ENCODE results near the gene PRPSAP1.

PRPSAP1 gene

DNA sequence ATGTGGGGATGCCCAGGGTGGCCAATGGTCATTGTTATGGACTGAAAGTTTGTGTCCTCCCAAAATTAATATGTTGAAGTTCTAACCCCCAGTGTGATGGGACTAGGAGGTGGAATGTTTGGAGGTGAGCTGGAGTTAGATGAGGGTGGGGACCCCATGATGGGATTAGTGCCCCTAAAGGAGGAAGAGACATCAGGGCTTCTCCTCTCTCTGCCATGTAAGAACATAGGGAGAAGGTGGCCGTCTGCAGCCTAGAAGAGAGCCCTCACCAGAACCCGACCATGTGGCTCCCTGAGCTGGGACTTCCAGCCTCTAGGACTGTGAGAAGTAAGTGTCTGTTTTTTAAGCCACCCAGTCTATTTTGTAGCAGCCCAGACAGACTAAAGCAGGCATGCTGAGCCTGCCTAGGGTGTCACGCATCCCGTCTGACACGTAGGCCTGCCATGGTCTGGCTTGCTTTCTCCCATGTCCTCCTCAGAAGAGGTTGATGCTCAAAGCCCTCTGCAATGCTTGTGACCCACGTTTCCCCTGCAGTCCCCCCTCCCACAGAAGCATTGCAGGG, 4.0 kb upstream of the PRPSAP1 start:
- H3K4me3 ChIP-seq (ENCODE audit: control insufficient read depth in 1 of 7, extremely low read depth in 1 of 7, insufficient read depth in 4 of 7, low read depth in 2 of 7, low read length in 6 of 7) = no peak overlapping the region
- H3K4me1 ChIP-seq (ENCODE audit: control extremely low read depth in 1 of 4, control insufficient read depth in 4 of 4, insufficient read depth in 4 of 4, low read length in 3 of 4) = peaks cover 0 to 19% (median 15%) of the 10 kb centered on the region in 4 experiments
- no peaks in the 10 kb centered on the region for H3K27me3 ChIP-seq (replicated peaks in 2 of 5; ENCODE audit: control insufficient read depth in 4 of 5, insufficient read depth in 5 of 5, low read length in 4 of 5)
- ChIA-PET POLR2A (interaction anchor here (0.6 kb wide), 1 partner anchor 45 kb away, joined by 3 read pairs; no protein-coding TSS in a partner anchor), CTCF (interaction anchor here (1.0 to 1.3 kb wide), 3 partner anchors 23 to 40 kb away, joined by 3 to 5 read pairs (median 4); no protein-coding TSS in a partner anchor)
- H3K9me3 ChIP-seq (ENCODE audit: control extremely low read depth in 1 of 5, control insufficient read depth in 4 of 5, insufficient read depth in 2 of 5, low read depth in 1 of 5, low read length in 4 of 5) = no peaks in the 10 kb centered on the region
- no peak for DNase-seq
- no peaks in the 10 kb centered on the region for H3K36me3 ChIP-seq (ENCODE audit: control insufficient read depth in 4 of 4, insufficient read depth in 4 of 4, low read length in 3 of 4)
- H3K27ac ChIP-seq (ENCODE audit: insufficient read depth in 1 of 2, low read depth in 1 of 2, low read length in 2 of 2, poor library complexity in 1 of 2, severe bottlenecking in 2 of 2) = no peak overlapping the region
- 93% methylated on average over 6 of the region's 6 CpGs for WGBS (ENCODE audit: insufficient coverage)

DNA sequence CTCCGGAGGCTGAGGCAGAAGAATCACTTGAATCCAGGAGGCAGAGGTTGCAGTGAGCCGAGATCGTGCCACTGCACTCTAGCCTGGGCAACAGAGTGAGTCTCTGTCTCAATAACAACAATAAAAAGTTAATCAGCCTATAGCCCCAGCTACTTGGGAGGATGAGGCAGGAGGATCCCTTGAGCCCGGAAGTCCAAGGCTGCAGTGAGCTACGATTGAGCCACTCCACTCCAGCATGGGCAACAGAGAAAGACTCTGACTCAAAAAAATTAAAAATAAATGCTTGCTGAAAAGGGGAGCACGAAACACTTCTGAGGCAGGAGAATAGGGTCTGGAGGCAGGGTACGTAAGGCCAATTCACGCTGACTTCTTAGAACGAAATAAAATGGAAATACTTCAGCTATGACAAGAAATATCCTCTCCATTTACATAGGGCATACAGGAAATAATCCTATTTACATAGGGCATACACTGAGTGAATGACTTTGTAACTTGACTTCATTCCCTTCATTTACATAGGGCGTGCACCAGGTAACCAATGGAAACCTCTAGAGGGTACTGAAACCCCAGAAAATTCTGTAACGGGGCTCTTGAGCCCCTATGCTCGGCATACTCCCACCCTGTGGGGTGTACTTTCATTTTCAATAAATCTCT, 3.2 kb upstream of the PRPSAP1 start:
- WGBS (ENCODE audit: insufficient coverage) = 94% methylated on average over 10 of the region's 12 CpGs
- CTCF ChIA-PET = no interaction called here
- H3K4me3 ChIP-seq (ENCODE audit: control insufficient read depth in 1 of 7, extremely low read depth in 1 of 7, insufficient read depth in 4 of 7, low read depth in 2 of 7, low read length in 6 of 7) = no peak overlapping the region
- peaks cover 0 to 21% (median 17%) of the 10 kb centered on the region in 4 experiments for H3K4me1 ChIP-seq (ENCODE audit: control extremely low read depth in 1 of 4, control insufficient read depth in 4 of 4, insufficient read depth in 4 of 4, low read length in 3 of 4)
- H3K9me3 ChIP-seq (ENCODE audit: control extremely low read depth in 1 of 5, control insufficient read depth in 4 of 5, insufficient read depth in 2 of 5, low read depth in 1 of 5, low read length in 4 of 5) = no peaks in the 10 kb centered on the region
- H3K36me3 ChIP-seq (ENCODE audit: control insufficient read depth in 4 of 4, insufficient read depth in 4 of 4, low read length in 3 of 4) = no peaks in the 10 kb centered on the region
- no peak for DNase-seq
- no peaks in the 10 kb centered on the region for H3K27me3 ChIP-seq (replicated peaks in 2 of 5; ENCODE audit: control insufficient read depth in 4 of 5, insufficient read depth in 5 of 5, low read length in 4 of 5)
- no peak overlapping the region for H3K27ac ChIP-seq (ENCODE audit: insufficient read depth in 1 of 2, low read depth in 1 of 2, low read length in 2 of 2, poor library complexity in 1 of 2, severe bottlenecking in 2 of 2)
- POLR2A ChIA-PET = interaction anchor here (0.6 kb wide), 1 partner anchor 227 kb away, joined by 4 read pairs; no protein-coding TSS in a partner anchor

DNA sequence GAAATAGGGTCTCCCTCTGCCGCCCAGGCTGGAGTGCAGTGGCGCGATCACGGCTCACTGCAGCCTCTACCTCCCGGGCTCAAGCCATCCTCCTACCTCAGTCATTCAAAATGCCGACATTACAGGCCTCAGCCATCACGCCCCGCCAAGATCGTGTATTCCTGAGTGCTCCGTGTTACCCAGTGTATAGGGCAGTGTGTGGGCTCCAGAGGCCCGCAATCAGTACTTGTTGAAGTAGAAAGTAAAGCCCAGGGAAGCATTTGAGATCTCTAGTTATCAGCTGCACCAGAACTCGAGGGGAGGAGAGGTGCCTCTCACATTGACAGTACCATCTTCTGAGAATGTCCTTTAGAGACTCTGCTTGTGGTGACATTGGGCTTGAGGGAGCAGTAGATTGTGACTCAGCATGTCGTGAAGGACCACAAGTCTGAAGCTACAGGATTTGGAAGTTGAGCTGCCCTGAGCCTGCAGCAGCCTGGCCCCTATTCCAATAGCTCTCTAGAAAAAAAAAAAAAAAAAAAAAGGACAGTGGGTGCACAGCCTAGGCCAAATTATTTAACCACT, 1.1 kb upstream of the PRPSAP1 start:
- Histone ChIP-seq H3K4me3 (ENCODE audit: control insufficient read depth in 1 of 7, extremely low read depth in 1 of 7, insufficient read depth in 4 of 7, low read depth in 2 of 7, low read length in 6 of 7) (peak overlapping the region in 2 of 7 experiments; percentile 83 to 91), H3K36me3 (ENCODE audit: control insufficient read depth in 4 of 4, insufficient read depth in 4 of 4, low read length in 3 of 4) (no peaks in the 10 kb centered on the region), H3K9me3 (ENCODE audit: control extremely low read depth in 1 of 5, control insufficient read depth in 4 of 5, insufficient read depth in 2 of 5, low read depth in 1 of 5, low read length in 4 of 5) (no peaks in the 10 kb centered on the region), H3K27ac (ENCODE audit: insufficient read depth in 1 of 2, low read depth in 1 of 2, low read length in 2 of 2, poor library complexity in 1 of 2, severe bottlenecking in 2 of 2) (no peak overlapping the region), H3K4me1 (ENCODE audit: control extremely low read depth in 1 of 4, control insufficient read depth in 4 of 4, insufficient read depth in 4 of 4, low read length in 3 of 4) (peaks cover 0 to 21% (median 17%) of the 10 kb centered on the region in 4 experiments), H3K27me3 (replicated peaks in 2 of 5; ENCODE audit: control insufficient read depth in 4 of 5, insufficient read depth in 5 of 5, low read length in 4 of 5) (no peaks in the 10 kb centered on the region)
- WGBS (ENCODE audit: insufficient coverage) = 48% methylated on average over 8 of the region's 13 CpGs
- CTCF ChIA-PET = interaction anchor here (0.9 to 5.5 kb wide), 5 partner anchors 11 to 49 kb away, joined by 3 to 41 read pairs (median 3); partner anchors contain the start of gene SPHK1
- DNase-seq = peak; percentile 73 to 91 (median 86)
- POLR2A ChIA-PET = interaction anchor here (2.5 kb wide), 1 partner anchor 31 kb away, joined by 12 read pairs; no protein-coding TSS in a partner anchor

DNA sequence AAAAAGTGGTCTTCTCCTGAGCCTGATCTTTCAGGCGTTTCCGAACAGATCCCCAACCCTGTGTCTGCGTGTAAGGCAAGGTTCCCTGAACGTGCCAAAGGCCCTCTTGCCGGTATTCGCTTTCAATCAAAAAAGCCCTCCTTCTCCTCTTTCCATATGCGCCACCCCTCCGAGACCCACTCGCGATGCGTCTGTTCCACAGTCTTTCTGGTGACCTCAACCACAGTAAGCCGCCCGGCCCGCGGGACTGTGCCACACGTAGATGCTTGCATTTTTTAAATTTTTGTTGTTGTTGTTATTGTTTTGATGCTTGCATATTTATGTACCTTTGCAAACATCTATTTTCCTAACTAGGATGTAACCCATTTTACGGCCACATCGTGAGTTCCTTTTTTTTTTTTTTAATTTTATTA, 607 bp upstream of the PRPSAP1 start:
- no peak for DNase-seq
- WGBS (ENCODE audit: insufficient coverage) = 3% methylated on average over 6 of the region's 18 CpGs
- POLR2A ChIA-PET = interaction anchor here (0.8 to 2.5 kb wide), 2 partner anchors 30 to 31 kb away, joined by 4 to 12 read pairs; partner anchors contain the start of gene SPHK1

DNA sequence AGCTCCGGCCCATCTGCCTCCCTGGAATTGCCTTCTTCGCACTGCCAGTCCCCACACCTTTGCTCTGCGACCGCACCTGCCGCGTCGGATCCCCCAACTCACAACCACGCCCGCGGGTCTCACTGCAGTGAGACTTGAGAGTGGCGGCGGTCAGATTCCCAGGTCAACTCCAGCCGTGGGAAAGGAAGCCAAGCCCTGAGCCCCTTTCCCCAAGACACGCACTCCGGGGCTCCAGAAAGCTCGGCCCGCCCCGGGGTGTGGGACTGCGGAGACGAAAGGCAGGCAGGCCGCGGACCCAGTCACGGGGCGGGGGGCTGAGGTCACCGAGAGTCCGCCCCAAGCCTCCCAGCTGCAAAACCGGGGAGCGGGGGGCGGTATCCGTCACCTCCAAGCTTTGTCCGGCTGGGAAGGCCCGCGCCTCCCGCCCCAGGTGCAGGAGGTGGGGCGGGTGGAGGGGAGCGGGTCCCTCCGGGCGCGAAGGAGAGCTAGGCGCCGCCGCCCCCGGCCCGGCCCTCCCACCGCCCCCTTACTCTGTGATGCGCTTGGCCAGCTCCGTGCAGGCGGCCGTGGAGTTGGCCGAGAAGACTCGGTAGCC, 615 bp downstream of the PRPSAP1 start:
- peak overlapping the region; percentile 73 to 91 (median 83) for H3K4me3 ChIP-seq (ENCODE audit: control insufficient read depth in 1 of 7, extremely low read depth in 1 of 7, insufficient read depth in 4 of 7, low read depth in 2 of 7, low read length in 6 of 7)
- H3K27ac ChIP-seq (ENCODE audit: insufficient read depth in 1 of 2, low read depth in 1 of 2, low read length in 2 of 2, poor library complexity in 1 of 2, severe bottlenecking in 2 of 2) = peak overlapping the region in 1 of 2 experiments; percentile 34
- POLR2A ChIA-PET = interaction anchor here (0.6 to 2.5 kb wide), 3 partner anchors 21 to 45 kb away, joined by 3 to 12 read pairs (median 4); no protein-coding TSS in a partner anchor
- no peaks in the 10 kb centered on the region for H3K9me3 ChIP-seq (ENCODE audit: control extremely low read depth in 1 of 5, control insufficient read depth in 4 of 5, insufficient read depth in 2 of 5, low read depth in 1 of 5, low read length in 4 of 5)
- H3K4me1 ChIP-seq (ENCODE audit: control extremely low read depth in 1 of 4, control insufficient read depth in 4 of 4, insufficient read depth in 4 of 4, low read length in 3 of 4) = peaks cover 0 to 21% (median 17%) of the 10 kb centered on the region in 4 experiments
- CTCF ChIA-PET = interaction anchor here (0.9 to 5.5 kb wide), 10 partner anchors 10 to 50 kb away, joined by 3 to 41 read pairs (median 4); partner anchors contain the start of gene SPHK1
- peak; percentile 6 to 48 (median 16) for DNase-seq
- no peaks in the 10 kb centered on the region for H3K27me3 ChIP-seq (replicated peaks in 2 of 5; ENCODE audit: control insufficient read depth in 4 of 5, insufficient read depth in 5 of 5, low read length in 4 of 5)
- H3K36me3 ChIP-seq (ENCODE audit: control insufficient read depth in 4 of 4, insufficient read depth in 4 of 4, low read length in 3 of 4) = peaks cover 0 to under 1% (median 0%) of the 10 kb centered on the region in 4 experiments
- WGBS (ENCODE audit: insufficient coverage) = 0% methylated on average over 39 of the region's 51 CpGs

More for the DNA sequence above, 607 bp upstream of the PRPSAP1 start:
- peaks cover 0 to 21% (median 17%) of the 10 kb centered on the region in 4 experiments for H3K4me1 ChIP-seq (ENCODE audit: control extremely low read depth in 1 of 4, control insufficient read depth in 4 of 4, insufficient read depth in 4 of 4, low read length in 3 of 4)
- no peaks in the 10 kb centered on the region for H3K27me3 ChIP-seq (replicated peaks in 2 of 5; ENCODE audit: control insufficient read depth in 4 of 5, insufficient read depth in 5 of 5, low read length in 4 of 5)
- no peaks in the 10 kb centered on the region for H3K36me3 ChIP-seq (ENCODE audit: control insufficient read depth in 4 of 4, insufficient read depth in 4 of 4, low read length in 3 of 4)
- H3K9me3 ChIP-seq (ENCODE audit: control extremely low read depth in 1 of 5, control insufficient read depth in 4 of 5, insufficient read depth in 2 of 5, low read depth in 1 of 5, low read length in 4 of 5) = no peaks in the 10 kb centered on the region
- CTCF ChIA-PET = interaction anchor here (0.9 to 5.5 kb wide), 7 partner anchors 16 to 49 kb away, joined by 3 to 41 read pairs (median 3); partner anchors contain the start of gene SPHK1
- peak overlapping the region; percentile 73 to 91 (median 83) for H3K4me3 ChIP-seq (ENCODE audit: control insufficient read depth in 1 of 7, extremely low read depth in 1 of 7, insufficient read depth in 4 of 7, low read depth in 2 of 7, low read length in 6 of 7)
- peak overlapping the region in 1 of 2 experiments; percentile 99 for H3K27ac ChIP-seq (ENCODE audit: insufficient read depth in 1 of 2, low read depth in 1 of 2, low read length in 2 of 2, poor library complexity in 1 of 2, severe bottlenecking in 2 of 2)

DNA sequence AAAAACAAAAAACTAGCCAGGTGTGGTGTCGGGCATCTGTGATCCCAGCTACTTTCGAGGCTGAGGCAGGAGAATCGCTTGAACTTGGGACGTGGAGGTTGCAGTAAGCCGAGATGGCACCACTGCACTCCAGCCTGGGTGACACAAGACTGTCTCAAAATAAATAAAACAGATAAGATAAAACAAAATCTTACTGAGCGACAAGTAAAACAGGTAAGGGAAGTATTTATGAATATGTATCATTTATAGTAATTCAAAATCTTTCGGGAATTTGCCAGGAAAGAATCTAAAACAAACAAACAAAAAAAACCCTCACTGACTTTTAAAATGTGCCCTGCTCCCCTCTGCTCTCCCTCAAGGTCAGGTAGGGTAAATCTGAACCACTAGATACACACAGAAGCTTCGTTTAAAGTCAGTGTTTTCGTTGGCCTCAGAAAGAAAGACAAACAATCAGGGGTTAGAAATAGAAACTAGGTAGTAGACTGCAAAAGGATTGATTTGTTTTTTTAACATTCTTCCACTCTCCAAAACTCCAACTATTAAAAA, 2.1 kb downstream of the PRPSAP1 start:
- H3K4me1 ChIP-seq (ENCODE audit: control extremely low read depth in 1 of 4, control insufficient read depth in 4 of 4, insufficient read depth in 4 of 4, low read length in 3 of 4) = peaks cover 0 to 21% (median 17%) of the 10 kb centered on the region in 4 experiments
- H3K27ac ChIP-seq (ENCODE audit: insufficient read depth in 1 of 2, low read depth in 1 of 2, low read length in 2 of 2, poor library complexity in 1 of 2, severe bottlenecking in 2 of 2) = no peak overlapping the region
- POLR2A ChIA-PET = no interaction called here
- H3K27me3 ChIP-seq (replicated peaks in 2 of 5; ENCODE audit: control insufficient read depth in 4 of 5, insufficient read depth in 5 of 5, low read length in 4 of 5) = no peaks in the 10 kb centered on the region
- CTCF ChIA-PET = interaction anchor here (0.6 to 5.5 kb wide), 6 partner anchors 12 to 624 kb away, joined by 3 to 41 read pairs (median 4); partner anchors contain the start of gene SPHK1
- no peak overlapping the region for H3K4me3 ChIP-seq (ENCODE audit: control insufficient read depth in 1 of 7, extremely low read depth in 1 of 7, insufficient read depth in 4 of 7, low read depth in 2 of 7, low read length in 6 of 7)
- no peak for DNase-seq
- WGBS (ENCODE audit: insufficient coverage) = no CpG with 5 or more reads among the region's 9 CpGs
- H3K36me3 ChIP-seq (ENCODE audit: control insufficient read depth in 4 of 4, insufficient read depth in 4 of 4, low read length in 3 of 4) = peaks cover 2 to 11% (median 6%) of the 10 kb centered on the region in 4 experiments
- H3K9me3 ChIP-seq (ENCODE audit: control extremely low read depth in 1 of 5, control insufficient read depth in 4 of 5, insufficient read depth in 2 of 5, low read depth in 1 of 5, low read length in 4 of 5) = no peaks in the 10 kb centered on the region
